Measurements from ENCODE around the gene MPRIP.

Gene MPRIP

DNA sequence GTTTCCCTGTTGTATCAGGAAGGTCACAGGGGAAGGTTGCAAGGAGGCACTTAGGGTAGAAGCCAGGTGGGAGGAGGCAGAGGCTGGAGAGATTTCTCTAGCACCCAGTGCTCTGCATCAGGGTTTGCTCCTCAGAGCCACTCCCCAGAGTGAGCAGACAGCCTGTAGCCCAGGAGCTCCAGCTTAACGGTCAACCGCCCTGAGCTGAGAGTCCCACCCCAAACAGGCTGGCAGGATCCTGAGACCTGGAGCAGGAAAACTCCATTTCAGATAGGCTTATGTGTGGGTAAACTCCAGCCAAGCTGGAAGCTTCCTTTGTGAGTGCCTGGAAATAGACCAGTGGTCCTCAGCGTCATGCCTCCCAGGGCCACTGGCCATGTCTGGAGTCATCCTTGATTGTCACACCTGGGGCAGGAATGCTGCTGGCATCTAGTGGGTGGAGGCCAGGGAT lies 37.9 kb downstream of the MPRIP start:
- TF ChIP-seq, protein P1, sequence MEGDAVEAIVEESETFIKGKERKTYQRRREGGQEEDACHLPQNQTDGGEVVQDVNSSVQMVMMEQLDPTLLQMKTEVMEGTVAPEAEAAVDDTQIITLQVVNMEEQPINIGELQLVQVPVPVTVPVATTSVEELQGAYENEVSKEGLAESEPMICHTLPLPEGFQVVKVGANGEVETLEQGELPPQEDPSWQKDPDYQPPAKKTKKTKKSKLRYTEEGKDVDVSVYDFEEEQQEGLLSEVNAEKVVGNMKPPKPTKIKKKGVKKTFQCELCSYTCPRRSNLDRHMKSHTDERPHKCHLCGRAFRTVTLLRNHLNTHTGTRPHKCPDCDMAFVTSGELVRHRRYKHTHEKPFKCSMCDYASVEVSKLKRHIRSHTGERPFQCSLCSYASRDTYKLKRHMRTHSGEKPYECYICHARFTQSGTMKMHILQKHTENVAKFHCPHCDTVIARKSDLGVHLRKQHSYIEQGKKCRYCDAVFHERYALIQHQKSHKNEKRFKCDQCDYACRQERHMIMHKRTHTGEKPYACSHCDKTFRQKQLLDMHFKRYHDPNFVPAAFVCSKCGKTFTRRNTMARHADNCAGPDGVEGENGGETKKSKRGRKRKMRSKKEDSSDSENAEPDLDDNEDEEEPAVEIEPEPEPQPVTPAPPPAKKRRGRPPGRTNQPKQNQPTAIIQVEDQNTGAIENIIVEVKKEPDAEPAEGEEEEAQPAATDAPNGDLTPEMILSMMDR (conservative IDR thresholded peaks at IDR 0.05), result no peak
- TF ChIP-seq ZFX (IDR thresholded peaks at IDR 0.05), result no peak

GRCh38 chr17:17080781-17081180 lies 38.5 kb downstream of the MPRIP start:
- H3K27ac ChIP-seq, result no peak overlapping the region
- no peak for TF ChIP-seq ZFX (IDR thresholded peaks at IDR 0.05)
- TF ChIP-seq, protein P1 (conservative IDR thresholded peaks at IDR 0.05), result no peak

More for the DNA sequence above, 37.9 kb downstream of the MPRIP start:
- H3K27ac ChIP-seq, result peak overlapping the region; percentile 83

DNA sequence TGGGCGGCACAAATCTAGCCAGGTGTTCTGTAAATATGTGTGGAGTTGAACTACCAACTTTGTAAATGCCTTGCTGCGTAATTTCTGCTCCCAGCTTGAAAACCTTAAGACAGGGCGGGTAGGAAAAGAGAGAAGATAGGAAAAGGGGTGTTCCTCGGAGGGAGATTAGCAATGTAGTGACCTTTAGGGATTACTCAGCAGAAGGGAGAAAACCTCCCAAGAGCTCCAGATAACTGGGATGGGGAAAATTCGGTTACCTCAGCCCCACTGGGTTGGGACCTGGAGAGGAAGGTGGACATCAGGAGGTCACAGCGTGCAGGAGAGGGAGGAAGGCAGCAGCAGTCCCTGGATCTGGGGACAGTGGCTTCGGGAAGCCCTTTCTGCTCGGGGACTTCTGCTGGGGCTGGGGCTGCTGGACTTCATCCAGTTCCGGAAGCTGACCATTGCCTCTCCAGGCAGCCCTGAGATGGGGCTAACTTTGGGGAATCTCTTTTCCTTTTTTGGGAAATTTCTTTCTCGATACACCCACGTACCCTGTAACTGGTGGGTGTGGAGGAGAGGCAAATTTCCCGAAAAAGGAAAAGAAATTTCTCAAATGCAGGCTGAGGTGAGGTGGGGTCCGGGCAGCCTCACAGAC lies 39.2 kb downstream of the MPRIP start:
- TF ChIP-seq, protein P1 (conservative IDR thresholded peaks at IDR 0.05), result no peak
- no peak for TF ChIP-seq ZFX (IDR thresholded peaks at IDR 0.05)
- no peak overlapping the region for H3K27ac ChIP-seq

GRCh38 chr17:17082878-17083277 lies 40.6 kb downstream of the MPRIP start:
- TF ChIP-seq, protein P1 (conservative IDR thresholded peaks at IDR 0.05), result no peak
- TF ChIP-seq ZFX (IDR thresholded peaks at IDR 0.05), result no peak
- no peak overlapping the region for H3K27ac ChIP-seq

DNA sequence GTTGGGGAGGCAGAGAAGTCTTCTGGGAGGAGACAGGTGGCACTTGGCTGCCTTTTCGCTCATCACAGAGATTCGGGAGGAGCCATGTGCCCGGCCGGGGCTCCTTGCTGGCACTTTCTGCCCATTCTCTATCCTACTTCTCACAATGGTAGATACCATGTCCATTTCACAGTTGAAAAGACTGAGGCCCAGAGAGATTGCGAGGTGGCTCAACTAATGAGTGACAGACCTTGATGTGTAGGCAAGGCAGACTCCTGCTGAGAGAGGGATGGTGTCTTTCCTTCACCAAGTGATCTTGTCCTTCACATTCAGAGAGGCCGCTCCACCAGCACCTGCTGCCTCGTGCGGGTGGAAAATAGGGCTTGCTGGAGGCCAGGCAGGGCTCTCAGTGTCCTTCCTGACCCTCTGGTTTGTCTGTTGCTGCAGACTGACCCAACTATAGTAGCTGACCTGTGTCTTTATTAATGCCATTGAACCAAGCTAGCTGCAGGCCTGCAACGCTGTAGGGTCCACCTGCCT lies 42.1 kb downstream of the MPRIP start:
- TF ChIP-seq, protein P1 (conservative IDR thresholded peaks at IDR 0.05), result no peak
- TF ChIP-seq ZFX (IDR thresholded peaks at IDR 0.05), result no peak
- H3K27ac ChIP-seq, result no peak overlapping the region

DNA sequence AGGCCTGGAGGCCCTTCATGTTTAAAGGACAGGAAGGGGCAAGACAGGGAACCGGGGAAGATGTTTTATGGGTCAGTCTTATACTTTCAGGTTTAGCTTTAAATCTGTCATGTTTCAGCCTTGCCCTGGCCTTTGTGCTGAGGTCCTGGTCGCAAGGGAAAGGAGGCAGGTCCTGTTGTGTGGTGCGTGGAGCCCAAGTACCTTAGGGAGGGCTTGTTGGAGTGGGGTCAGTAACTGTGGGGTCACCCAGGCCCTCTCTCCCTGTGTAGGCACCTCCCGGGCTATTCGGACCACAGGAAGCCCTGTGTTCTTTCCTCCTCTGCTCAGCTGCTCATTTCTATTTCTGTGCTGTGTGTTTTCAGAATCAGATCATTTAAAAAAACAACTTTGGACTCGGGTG lies 42.7 kb downstream of the MPRIP start:
- no peak overlapping the region for H3K27ac ChIP-seq
- TF ChIP-seq, protein P1 (conservative IDR thresholded peaks at IDR 0.05), result no peak
- TF ChIP-seq ZFX (IDR thresholded peaks at IDR 0.05), result no peak

DNA sequence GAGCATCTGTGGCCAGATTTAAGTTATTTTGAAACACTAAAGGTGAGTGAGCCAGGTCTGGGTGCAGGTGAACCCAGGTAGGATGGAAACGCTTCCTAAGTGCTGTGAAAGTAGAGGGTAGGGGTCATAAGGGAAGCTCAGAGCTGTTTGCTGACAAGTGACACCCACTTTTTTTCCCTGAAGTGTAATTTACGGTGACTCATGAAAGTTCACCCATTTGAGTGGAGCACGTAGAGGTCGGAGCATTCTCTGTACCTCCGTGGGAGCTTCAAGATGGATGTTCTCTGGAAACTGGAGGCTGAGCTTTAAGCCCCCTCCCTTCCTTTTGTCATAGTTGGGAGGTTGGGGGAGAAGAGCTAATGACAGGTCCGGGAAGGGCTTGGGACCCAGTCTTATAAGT lies 44.3 kb downstream of the MPRIP start:
- TF ChIP-seq, protein P1 (conservative IDR thresholded peaks at IDR 0.05), result no peak
- TF ChIP-seq ZFX (IDR thresholded peaks at IDR 0.05), result no peak

More for the DNA sequence above, 44.3 kb downstream of the MPRIP start:
- no peak overlapping the region for H3K27ac ChIP-seq
